Progenitor cell of endocrine pancreas (in vitro differentiated cells): ENCODE measurements around the gene TMEM143. TPM values are rescaled to one million over a fixed set of nuclear protein-coding genes. Genes with fewer than 3 reads are reported as not detected.

ENCODE experiments used
- DNase-seq: peaks from one replicate; pipeline ENCODE4 v3.0.0; 2021; ENCODE audit warnings: low spot score; ENCODE audit not compliant: unreplicated experiment
- H3K27ac Mint-ChIP-seq: 2 replicates; pipeline ENCODE4 v1.8.0; 2021; ENCODE audit warnings: mild to moderate bottlenecking, moderate library complexity, mixed read lengths
- H3K27me3 Mint-ChIP-seq: 2 replicates; pipeline ENCODE4 v1.8.0; 2021; ENCODE audit warnings: mixed read lengths
- H3K36me3 Mint-ChIP-seq: 2 replicates; pipeline ENCODE4 v1.8.0; 2022; ENCODE audit warnings: mixed read lengths; ENCODE audit not compliant: insufficient read depth
- H3K4me1 Mint-ChIP-seq: 2 replicates; pipeline ENCODE4 v1.8.0; 2021; ENCODE audit warnings: low read depth, mixed read lengths
- H3K4me3 Mint-ChIP-seq: 2 replicates; pipeline ENCODE4 v1.8.0; 2021; ENCODE audit warnings: low read depth, mild to moderate bottlenecking, moderate library complexity, mixed read lengths
- H3K9me3 Mint-ChIP-seq: 2 replicates; pipeline ENCODE4 v1.8.0; 2021; ENCODE audit warnings: low read depth, mixed read lengths
- CTCF ChIP-seq: fragments of 200-600 bp; sonication (generic); IDR thresholded peaks from one replicate; pipeline ENCODE4 v1.5.0; 2021; ENCODE audit warnings: antibody characterized with exemption, mild to moderate bottlenecking; ENCODE audit not compliant: unreplicated experiment
- total RNA-seq: library from RNA; stranded (reverse); gene quantifications from 2 replicates; pipeline ENCODE4 v1.2.1, GENCODE V29; 2021

Gene TMEM143
- total RNA-seq, 1 donor from 2014 or later: 9.5 TPM

- no peak overlapping the region for H3K4me3 Mint-ChIP-seq
- H3K27ac Mint-ChIP-seq: no peak overlapping the region
- no peaks in the 10 kb centered on the region for H3K36me3 Mint-ChIP-seq
- H3K9me3 Mint-ChIP-seq: no peaks in the 10 kb centered on the region
- peaks cover 12% of the 10 kb centered on the region for H3K27me3 Mint-ChIP-seq
- DNase-seq: no peak
- no peak for TF ChIP-seq CTCF
- H3K4me1 Mint-ChIP-seq: no peaks in the 10 kb centered on the region
Measured at GRCh38 chr19:48303367-48303766, 60.4 kb downstream of the TMEM143 start.

- H3K9me3 Mint-ChIP-seq: no peaks in the 10 kb centered on the region
- H3K4me3 Mint-ChIP-seq: no peak overlapping the region
- no peak for DNase-seq
- no peaks in the 10 kb centered on the region for H3K36me3 Mint-ChIP-seq
- no peaks in the 10 kb centered on the region for H3K4me1 Mint-ChIP-seq
- H3K27me3 Mint-ChIP-seq: peaks cover 12% of the 10 kb centered on the region
- H3K27ac Mint-ChIP-seq: no peak overlapping the region
- no peak for TF ChIP-seq CTCF
Measured at GRCh38 chr19:48302600-48302959, 61.2 kb downstream of the TMEM143 start.

- Mint-ChIP-seq H3K4me1 (no peaks in the 10 kb centered on the region), H3K27me3 (peaks cover 12% of the 10 kb centered on the region)
Measured at GRCh38 chr19:48301886-48302599, 61.7 kb downstream of the TMEM143 start.

GRCh38 chr19:48297975-48298374 is 65.8 kb downstream of the TMEM143 start:
- H3K27me3 Mint-ChIP-seq: peaks cover 4% of the 10 kb centered on the region
- no peak for DNase-seq
- H3K27ac Mint-ChIP-seq: no peak overlapping the region
- no peaks in the 10 kb centered on the region for H3K36me3 Mint-ChIP-seq
- H3K4me1 Mint-ChIP-seq: no peaks in the 10 kb centered on the region
- no peaks in the 10 kb centered on the region for H3K9me3 Mint-ChIP-seq
- H3K4me3 Mint-ChIP-seq: no peak overlapping the region
- no peak for TF ChIP-seq CTCF

More at GRCh38 chr19:48301886-48302599, 61.7 kb downstream of the TMEM143 start:
- no peaks in the 10 kb centered on the region for H3K9me3 Mint-ChIP-seq
- TF ChIP-seq CTCF: no peak
- no peak for DNase-seq
- H3K27ac Mint-ChIP-seq: no peak overlapping the region
- H3K4me3 Mint-ChIP-seq: no peak overlapping the region
- H3K36me3 Mint-ChIP-seq: no peaks in the 10 kb centered on the region

GRCh38 chr19:48296963-48297734 is 66.6 kb downstream of the TMEM143 start:
- Mint-ChIP-seq H3K4me1 (no peaks in the 10 kb centered on the region), H3K27ac (no peak overlapping the region), H3K4me3 (no peak overlapping the region), H3K9me3 (no peaks in the 10 kb centered on the region), H3K27me3 (peaks cover 4% of the 10 kb centered on the region), H3K36me3 (no peaks in the 10 kb centered on the region)
- no peak for DNase-seq
- TF ChIP-seq CTCF: no peak
